Activated T-cell treated with anti-CD3 and anti-CD28 coated beads for 4 hours (primary cell): ENCODE data around the gene MRPS16.
A peak's percentile ranks its signal among the peaks of the same experiment; 100 is the strongest.
"Not testable (repeated sequence)": the region's sequence is repeated elsewhere in the genome, so short reads cannot be mapped to it uniquely, and the experiment has no call there.

ENCODE experiments used
- DNase-seq: peaks from one replicate; pipeline ENCODE4 v3.0.0-alpha.2; 2020

MRPS16 gene

GRCh38 chr10:73252445-73253224 is at the start of gene MRPS16:
Gene MRPS16 (minus strand): TSS chr10:73252644. CDS start chr10:73252482, 162 bp downstream.
- DNase-seq, result peak; percentile 90

- no peak for DNase-seq
Measured at GRCh38 chr10:73296946-73297345, 44.5 kb upstream of the MRPS16 start.

DNA sequence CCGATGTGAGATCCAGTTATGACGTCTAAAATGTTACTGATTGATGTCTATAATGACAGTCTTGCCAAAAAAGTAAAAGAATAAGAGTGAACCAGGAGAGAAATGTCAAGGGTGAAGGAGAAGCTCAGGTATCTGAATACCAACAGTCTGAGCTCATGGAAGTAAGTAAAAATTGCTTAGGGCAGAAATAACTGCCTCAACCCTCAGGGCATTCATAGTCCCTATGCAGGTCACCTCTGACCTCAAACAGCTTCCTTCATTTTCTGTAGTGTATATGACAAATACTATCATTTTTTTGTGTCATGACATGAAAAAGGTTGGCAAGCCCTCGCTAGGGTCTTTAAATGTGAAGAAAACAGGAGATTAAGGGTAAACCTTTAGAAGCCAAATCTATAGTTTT is 41.0 kb upstream of the MRPS16 start:
- DNase-seq, result no peak

- DNase-seq, result no peak
Measured at GRCh38 chr10:73289958-73290357, 37.5 kb upstream of the MRPS16 start.

- no peak for DNase-seq
Measured at GRCh38 chr10:73287441-73287840, 35.0 kb upstream of the MRPS16 start.

GRCh38 chr10:73281097-73281496 is 28.7 kb upstream of the MRPS16 start:
- DNase-seq, result no peak

GRCh38 chr10:73264423-73264822 is 12.0 kb upstream of the MRPS16 start:
- no peak for DNase-seq

GRCh38 chr10:73263693-73264347 is 11.4 kb upstream of the MRPS16 start:
- no peak for DNase-seq

DNA sequence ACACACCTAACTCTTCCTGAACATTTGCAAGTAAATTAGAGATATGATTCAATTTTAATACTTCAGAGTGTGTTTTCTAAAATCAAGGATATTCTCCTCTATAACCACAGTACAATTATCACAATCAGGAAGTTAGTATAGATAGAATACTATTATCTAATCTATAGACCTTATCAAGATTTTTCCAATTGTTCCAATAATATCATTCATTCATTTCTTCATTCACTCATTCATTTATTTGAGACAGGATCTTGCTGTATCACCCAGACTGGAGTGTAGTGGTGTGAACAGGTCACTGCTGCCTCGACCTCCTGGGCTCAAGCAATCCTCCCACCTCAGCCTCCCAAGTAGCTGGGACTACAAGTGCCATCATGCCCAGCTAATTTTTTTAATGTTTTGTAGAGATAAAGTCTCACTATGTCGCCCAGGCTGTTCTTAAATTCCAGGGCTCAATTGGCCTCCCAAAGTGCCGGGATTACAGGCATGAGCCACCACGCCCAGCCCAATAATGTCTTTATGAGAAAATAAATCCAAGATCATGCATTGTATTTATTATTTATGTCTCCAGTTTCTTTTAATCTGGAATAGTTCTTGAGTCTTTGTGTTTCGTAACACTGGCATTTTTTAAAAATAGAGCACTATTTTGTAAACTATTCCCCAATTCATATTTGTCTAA is 10.6 kb upstream of the MRPS16 start:
- no peak for DNase-seq

DNA sequence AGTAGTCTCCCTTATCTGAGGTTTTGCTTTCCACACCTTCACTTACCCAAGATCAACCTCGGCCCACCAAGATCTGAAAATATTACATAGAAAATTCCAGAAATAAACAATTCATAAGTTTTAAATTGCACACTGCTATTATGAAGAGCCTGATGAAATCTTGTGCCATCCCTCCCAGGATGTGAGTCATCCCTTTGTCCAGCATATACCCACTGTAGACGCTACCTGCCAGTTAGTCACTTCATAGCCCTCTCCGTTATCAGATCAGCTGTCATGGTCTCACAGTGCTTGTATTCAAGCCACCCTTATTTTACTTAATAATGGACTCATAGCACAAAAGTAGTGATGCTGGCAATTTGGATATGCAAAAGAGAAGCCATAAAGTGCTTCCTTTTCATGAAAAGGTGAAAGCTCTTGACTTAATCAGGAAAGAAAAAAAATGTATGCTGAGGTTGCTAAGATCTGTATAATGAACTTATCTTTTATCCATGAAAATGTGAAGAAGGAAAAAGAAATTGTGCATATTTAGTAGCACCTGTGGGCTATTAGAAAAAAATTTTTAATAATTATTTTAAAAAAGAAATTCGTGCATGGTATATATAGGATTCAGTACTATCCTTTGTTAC is 9.8 kb upstream of the MRPS16 start:
- DNase-seq, result no peak

- DNase-seq, result no peak
Measured at GRCh38 chr10:73261362-73261995, 9.0 kb upstream of the MRPS16 start.

GRCh38 chr10:73258612-73259011 is 6.2 kb upstream of the MRPS16 start:
- DNase-seq, result not testable (repeated sequence)

DNA sequence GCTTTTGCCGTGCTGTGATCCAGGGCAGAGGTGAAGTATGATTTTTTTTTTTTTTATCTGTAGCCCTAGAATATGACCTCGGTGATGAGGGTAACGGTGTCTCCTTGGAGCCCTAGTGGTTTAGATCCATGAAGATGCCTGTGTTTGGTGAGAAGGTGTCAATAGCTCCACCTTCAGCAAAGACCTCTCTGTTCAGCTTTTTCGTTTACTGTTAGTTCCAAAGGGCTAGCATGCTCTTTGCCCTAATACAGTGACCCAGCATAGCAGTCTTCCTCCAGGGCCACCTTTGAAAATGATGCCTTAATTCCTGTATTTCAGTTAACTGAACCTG is 746 bp upstream of the MRPS16 start:
- DNase-seq, result no peak

GRCh38 chr10:73251683-73252444 is 580 bp downstream of the MRPS16 start:
- DNase-seq, result no peak

DNA sequence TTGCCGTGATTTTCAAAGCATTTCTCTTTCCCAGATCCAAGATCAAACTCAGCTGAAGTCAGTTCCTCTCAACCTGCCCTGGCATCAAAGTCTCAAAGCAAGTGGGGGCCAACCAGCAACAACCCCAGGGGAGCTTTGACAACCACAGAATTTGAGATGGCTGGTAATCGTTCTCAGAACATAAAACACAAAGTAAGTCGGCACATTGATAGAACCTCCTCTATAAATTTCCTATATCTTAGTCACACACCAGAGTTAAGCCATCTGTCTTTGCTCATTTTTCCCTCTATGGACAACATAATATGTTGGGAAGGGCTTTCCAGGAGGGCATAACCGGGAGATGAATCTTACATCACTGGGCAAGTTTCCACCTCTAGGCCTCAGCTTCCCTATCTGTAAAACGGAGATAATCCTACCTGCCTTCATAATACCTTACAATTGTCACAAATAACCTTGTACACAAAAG is 4.2 kb downstream of the MRPS16 start:
- no peak for DNase-seq

DNA sequence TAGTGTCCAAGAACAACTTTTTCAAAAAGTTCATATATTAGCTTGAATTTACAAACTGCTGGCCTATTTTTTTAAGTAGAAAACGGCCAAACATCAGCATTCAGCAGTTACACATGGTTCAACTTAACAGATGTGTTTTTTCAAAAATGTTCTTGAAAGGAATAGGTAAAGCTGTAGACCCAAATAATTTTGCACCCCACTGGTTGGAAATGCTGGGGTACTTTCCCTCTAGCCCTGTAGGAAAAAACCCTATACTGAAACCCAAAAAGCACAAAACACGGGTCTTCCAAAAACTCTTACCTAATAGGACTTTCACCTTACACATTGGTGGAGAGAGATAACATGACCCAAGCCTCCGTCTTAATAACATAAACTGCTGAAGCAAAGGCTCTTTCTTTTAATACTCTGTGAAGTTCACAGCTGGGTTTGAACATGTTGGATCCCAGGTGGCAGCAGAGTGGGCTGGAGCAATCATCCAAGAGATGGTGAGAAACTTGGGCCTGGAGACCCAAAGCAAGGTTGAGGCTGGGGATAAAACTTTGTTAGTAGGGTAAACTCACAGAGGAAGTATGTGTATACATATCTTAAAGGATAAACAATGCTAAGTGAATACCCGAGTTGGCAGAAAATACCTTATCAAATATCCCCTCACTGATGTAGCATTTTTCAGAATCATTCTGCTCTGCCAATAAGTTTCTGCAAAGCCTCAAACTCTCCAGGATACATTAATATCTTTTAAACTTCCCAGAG is 4.8 kb downstream of the MRPS16 start:
- no peak for DNase-seq

DNA sequence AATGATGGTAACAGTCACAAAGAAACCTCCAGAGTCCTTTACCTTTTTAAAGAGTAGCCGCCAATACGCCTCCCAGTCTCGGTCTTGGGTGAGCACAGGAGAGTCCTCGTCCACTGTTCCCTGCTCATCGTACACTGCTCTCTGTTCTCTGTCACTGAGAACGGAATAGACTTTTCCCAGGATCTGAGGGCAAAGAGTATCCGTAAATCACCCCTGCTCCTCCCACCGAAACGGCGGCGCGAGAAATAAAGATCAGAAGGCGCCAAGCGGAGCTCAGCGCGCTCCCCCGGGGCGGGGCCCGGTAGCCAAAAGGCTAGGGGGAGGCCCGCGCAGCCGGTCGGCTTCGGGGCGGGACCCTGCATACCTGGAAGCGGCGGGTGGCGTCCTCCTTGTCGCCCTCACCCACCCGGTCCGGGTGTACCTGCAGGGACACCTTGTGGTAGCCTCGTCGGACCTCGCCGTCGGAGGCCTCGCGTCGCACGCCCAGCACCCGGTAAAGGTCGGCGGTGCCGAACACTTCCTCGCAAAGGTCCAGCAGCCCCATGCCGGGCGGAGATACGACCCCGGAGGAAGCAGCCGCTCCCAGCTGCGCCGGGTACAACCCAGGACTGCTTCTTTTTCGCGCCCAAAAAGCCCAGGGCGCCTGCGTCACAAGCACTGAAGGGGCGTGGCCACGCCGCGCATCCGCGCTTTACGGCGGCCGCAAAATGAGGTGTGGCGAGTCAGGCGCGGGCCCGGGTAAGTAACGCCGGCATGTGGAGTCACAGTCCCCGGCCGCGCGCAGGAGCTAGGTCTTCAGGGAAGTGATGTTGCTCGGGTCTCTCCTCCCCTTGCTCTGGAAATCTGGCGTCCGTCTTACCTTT is 5.6 kb downstream of the MRPS16 start, which contains the start of gene DNAJC9:
TSS of gene DNAJC9 (minus strand) at position 610 of the 863 bp plus-strand sequence. CDS start at position 544, 66 bp downstream.
- peak; percentile 97 for DNase-seq

GRCh38 chr10:73246322-73246645 is 6.2 kb downstream of the MRPS16 start:
- DNase-seq, result no peak

DNA sequence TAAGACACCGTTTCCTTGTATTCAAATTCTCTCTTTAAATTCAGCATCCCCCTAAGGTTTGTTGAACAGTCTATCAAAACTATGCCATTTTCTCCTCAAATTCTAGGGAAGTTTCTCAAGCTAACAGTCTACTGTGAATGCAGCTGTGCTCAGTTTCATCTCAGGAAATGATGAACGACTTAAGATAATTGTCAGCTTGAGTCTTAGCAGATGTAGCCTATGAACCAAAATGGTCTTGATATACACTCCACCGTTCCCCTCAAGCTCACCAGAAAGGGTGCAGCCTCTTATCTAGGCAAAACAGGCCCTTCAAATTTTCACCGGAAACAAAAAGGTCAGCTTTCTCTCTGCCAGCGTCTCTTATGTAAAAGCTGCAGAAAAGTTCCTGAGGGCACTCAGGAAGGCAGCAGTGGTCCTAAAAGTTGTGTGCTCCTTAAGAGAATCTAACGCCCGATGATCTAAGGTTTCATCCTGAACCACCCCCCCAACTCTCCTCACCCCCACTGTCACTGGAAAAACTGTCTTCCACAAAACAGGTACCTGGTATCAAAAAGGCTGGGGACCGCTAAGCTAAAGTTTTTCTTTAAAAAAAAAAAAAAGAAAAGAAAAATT is 7.5 kb downstream of the MRPS16 start:
- no peak for DNase-seq

GRCh38 chr10:73239908-73240307 is 12.5 kb downstream of the MRPS16 start:
- DNase-seq, result no peak
